OCI-LY3 (cell line): Measurements from ENCODE around the gene SPAG5.

Experiments used
- H2AFZ ChIP-seq: fragments of 200-600, 300-600 bp; shearing (Covaris generic); 2 replicates; pipeline ENCODE4 v1.6.0; 2014; ENCODE audit warnings: antibody characterized with exemption, low read depth, low read length
- H3K27ac ChIP-seq: fragments of 200-600, 300-600 bp; sonication (generic); 2 replicates; pipeline ENCODE4 v1.5.1; 2014; ENCODE audit warnings: mild to moderate bottlenecking, low read length, moderate library complexity, mixed read lengths
- H3K27me3 ChIP-seq: fragments of 200-600, 300-600 bp; sonication (generic); 2 replicates; pipeline ENCODE4 v1.6.1; 2014; ENCODE audit warnings: low read depth, low read length, mixed read lengths
- H3K36me3 ChIP-seq: fragments of 200-600, 300-600 bp; sonication (generic); replicated peaks from 2 replicates; pipeline ENCODE3; 2014; ENCODE audit warnings: low read depth, low read length, mixed read lengths
- H3K4me1 ChIP-seq: fragments of 300-600, 200-600 bp; sonication (generic); 2 replicates; pipeline ENCODE4 v1.6.1; 2014; ENCODE audit warnings: low read length, mixed read lengths
- H3K4me2 ChIP-seq: fragments of 200-600, 300-600 bp; sonication (generic); 2 replicates; pipeline ENCODE4 v1.6.1; 2014; ENCODE audit warnings: low read length, mixed read lengths
- H3K4me3 ChIP-seq: fragments of 300-600, 200-600 bp; sonication (generic); 2 replicates; pipeline ENCODE4 v1.5.1; 2014; ENCODE audit warnings: antibody characterized with exemption, mild to moderate bottlenecking, low read length, moderate library complexity
- H3K79me2 ChIP-seq: fragments of 300-600, 200-600 bp; shearing (Covaris generic); 2 replicates; pipeline ENCODE4 v1.6.1; 2014; ENCODE audit warnings: mild to moderate bottlenecking, low read length, mixed read lengths
- H3K9ac ChIP-seq: fragments of 300-600, 200-600 bp; shearing (Covaris generic); 2 replicates; pipeline ENCODE4 v1.6.0; 2014; ENCODE audit warnings: mild to moderate bottlenecking, low read length, moderate library complexity
- H3K9me3 ChIP-seq: fragments of 200-600, 300-600 bp; shearing (Covaris generic); 2 replicates; pipeline ENCODE4 v1.6.1; 2014; ENCODE audit warnings: low read length, mixed read lengths; ENCODE audit not compliant: insufficient read depth
- H4K20me1 ChIP-seq: fragments of 200-600, 300-600 bp; sonication (generic); 2 replicates; pipeline ENCODE4 v1.6.1; 2016; ENCODE audit warnings: low read length, mixed read lengths; ENCODE audit not compliant: insufficient read depth
- EZH2phosphoT487 ChIP-seq: fragments of 200-600 bp; shearing (Covaris generic); IDR thresholded peaks from 2 replicates; pipeline ENCODE4 v1.6.1; 2018; ENCODE audit warnings: antibody characterized with exemption, mixed run types, low read depth
- TF ChIP-seq, protein P1 (sequence below): fragments of 200-600, 300-600 bp; sonication (generic); IDR thresholded peaks from 2 replicates; pipeline ENCODE4 v1.5.1; 2014; ENCODE audit warnings: antibody characterized with exemption, low read length, low read depth

The SPAG5 gene

DNA sequence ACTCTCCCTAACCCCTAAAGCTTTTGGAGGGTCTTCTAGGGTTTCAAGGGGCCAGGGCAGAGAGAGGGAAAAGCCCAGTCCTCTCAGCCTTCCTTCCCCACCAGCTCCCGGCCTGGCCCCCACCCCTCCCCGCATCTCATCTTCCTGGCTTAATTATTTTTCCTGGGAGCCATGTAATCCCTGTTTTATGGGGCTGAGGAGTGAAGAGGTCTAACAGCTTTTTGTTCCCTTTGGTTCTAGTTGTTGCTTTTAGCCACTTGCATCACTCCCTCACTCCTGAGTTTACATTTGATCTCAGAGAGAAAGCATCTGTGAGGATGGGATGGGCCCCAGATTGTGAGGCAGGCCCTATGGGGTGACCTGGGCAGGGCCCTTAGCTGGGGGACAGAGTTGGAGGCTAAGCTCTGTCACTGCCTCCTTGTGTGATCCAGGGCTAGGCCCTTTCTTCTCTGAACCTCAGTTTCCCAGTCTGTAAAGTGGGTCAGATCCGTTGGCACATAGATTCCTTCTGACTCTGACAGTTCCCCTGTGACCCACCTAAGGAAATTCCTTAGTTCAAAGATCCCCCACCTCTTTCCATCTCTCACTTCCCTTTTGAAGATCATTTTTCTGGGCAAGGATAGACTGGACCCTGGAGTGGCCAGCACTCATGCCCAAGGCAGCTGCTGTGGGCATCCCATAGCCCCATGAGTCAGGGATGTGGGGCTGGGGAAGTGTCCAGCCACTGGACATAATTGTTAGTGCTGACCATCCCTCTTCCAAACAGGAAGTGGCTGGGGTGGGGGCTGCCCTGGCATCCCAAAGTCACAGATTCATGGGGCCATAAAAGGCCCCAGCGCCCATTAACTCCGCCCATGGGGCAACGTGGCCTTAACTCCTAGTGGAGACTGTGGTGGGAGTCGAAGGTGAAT lies 66.5 kb downstream of the SPAG5 start:
- no peaks in the 10 kb centered on the region for H3K9me3 ChIP-seq
- no peaks in the 10 kb centered on the region for H4K20me1 ChIP-seq
- H3K4me2 ChIP-seq = no peak overlapping the region
- H3K79me2 ChIP-seq = no peaks in the 10 kb centered on the region
- no peak overlapping the region for H3K27ac ChIP-seq
- H3K27me3 ChIP-seq = peaks cover 5% of the 10 kb centered on the region; the same call in 1 of the 2 replicates
- no peak overlapping the region for H3K9ac ChIP-seq
- TF ChIP-seq EZH2phosphoT487 = no peak
- TF ChIP-seq, protein P1, sequence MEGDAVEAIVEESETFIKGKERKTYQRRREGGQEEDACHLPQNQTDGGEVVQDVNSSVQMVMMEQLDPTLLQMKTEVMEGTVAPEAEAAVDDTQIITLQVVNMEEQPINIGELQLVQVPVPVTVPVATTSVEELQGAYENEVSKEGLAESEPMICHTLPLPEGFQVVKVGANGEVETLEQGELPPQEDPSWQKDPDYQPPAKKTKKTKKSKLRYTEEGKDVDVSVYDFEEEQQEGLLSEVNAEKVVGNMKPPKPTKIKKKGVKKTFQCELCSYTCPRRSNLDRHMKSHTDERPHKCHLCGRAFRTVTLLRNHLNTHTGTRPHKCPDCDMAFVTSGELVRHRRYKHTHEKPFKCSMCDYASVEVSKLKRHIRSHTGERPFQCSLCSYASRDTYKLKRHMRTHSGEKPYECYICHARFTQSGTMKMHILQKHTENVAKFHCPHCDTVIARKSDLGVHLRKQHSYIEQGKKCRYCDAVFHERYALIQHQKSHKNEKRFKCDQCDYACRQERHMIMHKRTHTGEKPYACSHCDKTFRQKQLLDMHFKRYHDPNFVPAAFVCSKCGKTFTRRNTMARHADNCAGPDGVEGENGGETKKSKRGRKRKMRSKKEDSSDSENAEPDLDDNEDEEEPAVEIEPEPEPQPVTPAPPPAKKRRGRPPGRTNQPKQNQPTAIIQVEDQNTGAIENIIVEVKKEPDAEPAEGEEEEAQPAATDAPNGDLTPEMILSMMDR = no peak
- no peak overlapping the region for H2AFZ ChIP-seq
- peaks cover under 1% of the 10 kb centered on the region for H3K4me1 ChIP-seq
- H3K36me3 ChIP-seq = no peaks in the 10 kb centered on the region
- H3K4me3 ChIP-seq = no peak overlapping the region

DNA sequence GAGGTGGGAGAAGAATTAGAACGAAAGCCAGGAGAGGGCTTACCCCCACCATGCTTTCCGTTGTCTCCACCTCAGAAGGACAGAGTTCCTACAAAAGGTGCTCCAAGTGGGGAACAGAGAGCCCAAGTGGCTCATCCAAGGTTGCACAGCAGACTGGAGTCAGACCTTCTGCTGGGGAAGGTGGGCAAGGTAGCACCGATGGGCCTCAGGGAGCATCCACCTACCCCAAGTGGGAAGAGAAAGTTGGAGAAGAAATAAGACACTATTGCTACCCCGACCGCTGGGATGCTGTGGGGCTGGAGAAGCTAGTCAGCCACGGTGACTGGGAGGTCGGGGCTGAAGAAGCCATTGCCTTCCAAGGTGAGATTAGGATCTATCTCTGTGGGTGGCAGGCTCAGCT lies 67.9 kb downstream of the SPAG5 start:
- Histone ChIP-seq H3K4me3 (no peak overlapping the region), H3K36me3 (no peaks in the 10 kb centered on the region), H3K79me2 (no peaks in the 10 kb centered on the region), H3K27ac (no peak overlapping the region), H3K4me2 (no peak overlapping the region), H4K20me1 (no peaks in the 10 kb centered on the region), H3K4me1 (peaks cover 8% of the 10 kb centered on the region), H3K9ac (no peak overlapping the region), H3K27me3 (peaks cover 5% of the 10 kb centered on the region; the same call in 1 of the 2 replicates), H3K9me3 (no peaks in the 10 kb centered on the region), H2AFZ (no peak overlapping the region)
- no peak for TF ChIP-seq EZH2phosphoT487
- TF ChIP-seq, protein P1 = no peak

DNA sequence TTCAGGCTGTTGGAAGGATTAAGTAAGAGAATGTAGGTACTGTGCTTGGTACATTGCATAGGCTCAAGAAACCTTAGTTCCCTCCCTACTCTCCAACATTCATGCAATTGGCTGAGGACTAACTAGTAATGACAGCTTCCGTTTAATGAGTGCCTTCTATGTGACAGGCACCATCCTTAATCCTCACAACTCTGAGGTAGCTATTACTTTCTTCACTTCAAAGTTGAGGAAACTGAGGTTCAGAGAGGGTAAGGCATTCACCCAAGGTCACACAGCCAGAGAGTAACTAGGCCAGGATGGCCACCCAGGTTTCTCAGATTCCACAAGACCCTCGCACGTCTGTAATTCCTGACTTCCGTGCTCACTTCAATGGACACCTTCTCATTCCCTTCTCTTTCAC lies 68.6 kb downstream of the SPAG5 start:
- peaks cover 5% of the 10 kb centered on the region; the same call in 1 of the 2 replicates for H3K27me3 ChIP-seq

DNA sequence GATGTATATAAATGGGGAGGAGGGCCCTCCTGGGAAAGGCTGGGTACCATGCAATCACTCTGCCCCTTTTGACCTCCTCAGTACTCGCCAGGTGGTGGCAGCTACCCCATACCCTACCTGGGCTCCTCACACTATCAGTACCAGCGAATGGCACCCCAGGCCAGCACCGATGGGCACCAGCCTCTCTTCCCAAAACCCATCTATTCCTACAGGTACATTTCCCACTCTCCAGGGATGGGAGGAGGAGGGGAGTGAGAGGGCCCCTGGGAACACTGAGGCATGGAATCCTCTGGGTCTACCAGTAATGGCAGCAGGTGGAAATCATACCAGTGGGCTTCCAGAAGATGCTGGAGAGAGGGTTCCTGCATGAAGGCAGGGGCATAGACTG lies 69.8 kb downstream of the SPAG5 start:
- Histone ChIP-seq H3K27me3 (peaks cover 5% of the 10 kb centered on the region; the same call in 1 of the 2 replicates), H4K20me1 (no peaks in the 10 kb centered on the region), H3K9ac (no peak overlapping the region), H3K4me1 (peaks cover 8% of the 10 kb centered on the region), H3K9me3 (no peaks in the 10 kb centered on the region), H3K27ac (no peak overlapping the region), H3K4me2 (no peak overlapping the region), H2AFZ (no peak overlapping the region), H3K36me3 (no peaks in the 10 kb centered on the region), H3K79me2 (no peaks in the 10 kb centered on the region), H3K4me3 (no peak overlapping the region)
- TF ChIP-seq EZH2phosphoT487 = no peak
- TF ChIP-seq, protein P1 = no peak

More for the DNA sequence above, 68.6 kb downstream of the SPAG5 start:
- H3K4me3 ChIP-seq = no peak overlapping the region
- H3K9me3 ChIP-seq = no peaks in the 10 kb centered on the region
- TF ChIP-seq, protein P1 = no peak
- no peak for TF ChIP-seq EZH2phosphoT487
- peaks cover 8% of the 10 kb centered on the region for H3K4me1 ChIP-seq
- no peak overlapping the region for H3K9ac ChIP-seq
- H2AFZ ChIP-seq = no peak overlapping the region
- no peaks in the 10 kb centered on the region for H3K36me3 ChIP-seq
- H3K4me2 ChIP-seq = no peak overlapping the region
- H3K27ac ChIP-seq = no peak overlapping the region
- no peaks in the 10 kb centered on the region for H3K79me2 ChIP-seq
- H4K20me1 ChIP-seq = no peaks in the 10 kb centered on the region
